Measurements from ENCODE around the gene SLC6A12. TPM values are rescaled to one million over a fixed set of nuclear protein-coding genes. Genes with fewer than 3 reads are reported as not detected.

SLC6A12 gene
- total RNA-seq, 1 donor from 2014 or later = 1.4 TPM

DNA sequence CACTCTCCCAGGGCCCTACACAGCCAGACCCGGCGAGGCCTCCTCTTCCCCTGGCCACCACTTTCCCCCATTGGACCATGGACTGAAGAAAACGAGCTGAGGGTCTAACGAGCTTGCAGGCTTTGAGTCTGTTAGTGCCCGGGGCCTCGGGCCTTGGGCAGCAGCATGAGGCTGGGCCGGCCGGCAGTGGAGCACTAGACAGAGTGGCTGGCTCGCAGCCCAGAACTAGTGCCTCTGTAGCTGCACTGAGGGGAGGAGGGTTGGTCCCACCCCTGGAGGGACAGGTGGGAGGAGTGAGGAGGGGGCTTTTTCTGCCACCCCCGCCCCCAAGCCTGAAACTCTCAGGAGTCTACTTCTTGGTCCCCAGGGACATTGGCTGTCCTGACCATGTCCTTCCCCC is 38.7 kb downstream of the SLC6A12 start:
- intact Hi-C loops (cut with DNase I) = no loop called here
- no peaks in the 10 kb centered on the region for H3K27me3 ChIP-seq
- no peaks in the 10 kb centered on the region for H3K9me3 ChIP-seq
- no peak overlapping the region for H3K4me3 ChIP-seq
- H3K27ac ChIP-seq = no peak overlapping the region
- peaks cover 2 to 5% of the 10 kb centered on the region in 2 donors for H3K4me1 ChIP-seq
- TF ChIP-seq, protein P1, sequence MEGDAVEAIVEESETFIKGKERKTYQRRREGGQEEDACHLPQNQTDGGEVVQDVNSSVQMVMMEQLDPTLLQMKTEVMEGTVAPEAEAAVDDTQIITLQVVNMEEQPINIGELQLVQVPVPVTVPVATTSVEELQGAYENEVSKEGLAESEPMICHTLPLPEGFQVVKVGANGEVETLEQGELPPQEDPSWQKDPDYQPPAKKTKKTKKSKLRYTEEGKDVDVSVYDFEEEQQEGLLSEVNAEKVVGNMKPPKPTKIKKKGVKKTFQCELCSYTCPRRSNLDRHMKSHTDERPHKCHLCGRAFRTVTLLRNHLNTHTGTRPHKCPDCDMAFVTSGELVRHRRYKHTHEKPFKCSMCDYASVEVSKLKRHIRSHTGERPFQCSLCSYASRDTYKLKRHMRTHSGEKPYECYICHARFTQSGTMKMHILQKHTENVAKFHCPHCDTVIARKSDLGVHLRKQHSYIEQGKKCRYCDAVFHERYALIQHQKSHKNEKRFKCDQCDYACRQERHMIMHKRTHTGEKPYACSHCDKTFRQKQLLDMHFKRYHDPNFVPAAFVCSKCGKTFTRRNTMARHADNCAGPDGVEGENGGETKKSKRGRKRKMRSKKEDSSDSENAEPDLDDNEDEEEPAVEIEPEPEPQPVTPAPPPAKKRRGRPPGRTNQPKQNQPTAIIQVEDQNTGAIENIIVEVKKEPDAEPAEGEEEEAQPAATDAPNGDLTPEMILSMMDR (IDR thresholded peaks at IDR 0.05) = no peak
- H3K36me3 ChIP-seq = no peaks in the 10 kb centered on the region
- no peak for DNase-seq (ENCODE audit: low spot score in 2 of 2)

DNA sequence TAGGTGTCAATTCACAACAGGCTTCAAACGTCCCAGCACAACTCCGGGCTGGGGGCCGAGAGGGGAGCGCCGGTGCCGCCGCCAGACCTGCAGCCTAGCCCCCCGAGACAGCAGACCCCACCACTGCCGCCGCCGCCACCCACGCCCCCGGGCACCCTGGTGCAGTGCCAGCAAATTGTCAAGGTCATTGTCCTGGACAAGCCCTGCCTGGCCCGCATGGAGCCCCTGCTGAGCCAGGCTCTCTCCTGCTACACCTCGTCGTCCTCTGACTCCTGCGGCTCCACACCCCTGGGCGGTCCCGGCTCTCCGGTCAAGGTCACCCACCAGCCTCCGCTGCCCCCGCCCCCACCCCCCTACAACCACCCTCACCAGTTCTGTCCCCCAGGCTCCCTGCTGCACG is 39.4 kb downstream of the SLC6A12 start:
- Histone ChIP-seq H3K36me3 (no peaks in the 10 kb centered on the region), H3K9me3 (no peaks in the 10 kb centered on the region), H3K4me3 (no peak overlapping the region), H3K27ac (no peak overlapping the region), H3K4me1 (peaks cover 2 to 5% of the 10 kb centered on the region in 2 donors), H3K27me3 (no peaks in the 10 kb centered on the region)
- intact Hi-C loops (cut with DNase I) = no loop called here
- DNase-seq (ENCODE audit: low spot score in 2 of 2) = no peak
- TF ChIP-seq, protein P1 (IDR thresholded peaks at IDR 0.05) = no peak

DNA sequence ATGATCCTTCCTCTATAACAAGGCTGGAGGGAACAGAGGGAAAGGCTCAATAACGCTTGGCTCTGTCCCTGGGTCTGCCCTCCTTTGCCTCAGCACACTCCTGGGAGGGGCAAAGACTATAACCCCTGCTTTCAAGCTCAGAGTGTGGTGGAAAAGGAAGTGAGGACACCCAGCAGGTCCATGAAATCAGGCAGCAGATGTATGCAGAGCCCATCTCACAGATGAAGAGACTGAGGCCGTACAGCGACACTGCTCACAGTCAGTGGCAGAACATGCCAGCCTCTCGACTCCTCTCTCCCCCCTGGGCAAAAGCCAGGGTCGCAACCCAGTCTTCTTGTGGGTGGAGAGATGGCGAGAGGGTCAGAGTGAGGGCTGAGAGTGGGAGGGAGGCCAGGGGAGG is 39.8 kb downstream of the SLC6A12 start:
- no peaks in the 10 kb centered on the region for H3K27me3 ChIP-seq
- TF ChIP-seq, protein P1 (IDR thresholded peaks at IDR 0.05) = no peak
- no peaks in the 10 kb centered on the region for H3K9me3 ChIP-seq
- no peak for DNase-seq (ENCODE audit: low spot score in 2 of 2)
- no peak overlapping the region for H3K4me3 ChIP-seq
- intact Hi-C loops (cut with DNase I) = no loop called here
- H3K27ac ChIP-seq = no peak overlapping the region
- peaks cover 2 to 5% of the 10 kb centered on the region in 2 donors for H3K4me1 ChIP-seq
- no peaks in the 10 kb centered on the region for H3K36me3 ChIP-seq

DNA sequence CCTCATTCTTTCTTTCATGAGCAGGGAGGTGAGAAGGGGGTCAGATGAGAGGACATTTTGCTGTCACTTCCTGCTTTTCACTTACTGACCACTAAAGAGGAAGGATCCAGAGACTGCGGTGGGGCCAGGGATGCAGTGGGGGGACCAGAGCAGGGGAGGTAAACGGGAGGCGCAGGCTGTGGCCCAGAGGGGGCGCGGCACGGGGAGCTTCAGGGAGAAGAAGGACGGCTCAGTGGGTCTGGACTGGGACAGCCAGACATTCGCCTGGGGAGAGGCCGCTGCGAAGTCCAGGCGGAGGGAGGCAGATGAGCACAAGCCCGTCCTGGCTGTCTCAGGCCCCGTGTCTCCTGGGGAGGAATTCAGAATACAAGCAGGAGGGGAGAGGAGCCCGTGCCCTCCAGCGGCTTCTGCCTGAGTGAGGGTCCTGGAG is 41.2 kb downstream of the SLC6A12 start:
- intact Hi-C loops (cut with DNase I) = no loop called here

DNA sequence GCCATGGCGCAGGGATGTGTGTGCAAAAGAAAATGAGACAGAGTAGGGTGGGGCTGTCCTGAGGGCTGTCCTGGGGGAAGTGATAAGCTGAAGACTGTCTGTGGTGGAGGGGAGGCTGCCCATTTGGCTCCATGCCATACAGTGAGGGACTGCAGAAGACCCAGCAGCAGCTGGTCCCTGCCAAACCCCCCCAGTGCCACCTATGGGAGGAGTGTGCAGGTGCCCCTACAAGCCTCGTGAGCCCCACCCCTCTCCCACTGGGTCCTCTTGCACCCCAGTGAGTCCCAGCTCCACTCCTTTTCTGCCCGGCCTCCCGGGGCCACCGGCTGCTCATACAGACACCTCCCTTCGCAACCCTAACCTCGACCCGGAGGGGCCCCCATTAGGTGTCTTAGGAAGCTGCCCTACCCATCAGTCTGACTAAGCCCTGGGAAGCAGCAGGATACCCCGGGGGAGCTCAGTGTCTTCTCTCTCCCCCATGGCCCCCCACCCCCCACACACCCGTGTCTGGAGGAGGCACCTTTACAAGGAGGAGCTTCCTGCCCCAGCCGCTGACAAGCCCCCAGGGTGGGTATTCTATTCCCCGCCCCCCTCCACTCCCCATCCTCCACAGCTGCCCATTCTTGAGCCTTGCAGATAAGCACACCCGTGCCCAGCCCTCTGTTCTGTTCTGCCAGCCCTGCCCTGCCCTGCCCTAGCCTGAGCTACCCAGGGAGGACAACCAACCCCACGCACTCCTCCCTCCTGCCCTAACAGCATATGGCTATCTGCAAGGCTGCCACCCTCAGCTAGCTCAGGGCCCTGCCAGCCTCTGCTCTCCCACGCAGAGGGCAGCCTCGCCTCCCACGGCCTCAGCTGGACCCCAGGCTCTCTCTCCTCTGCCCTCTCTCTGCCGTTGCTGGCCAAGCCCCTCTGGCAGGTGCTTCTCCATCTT is 41.9 kb downstream of the SLC6A12 start:
- TF ChIP-seq, protein P1 (IDR thresholded peaks at IDR 0.05) = no peak
- Histone ChIP-seq H3K4me3 (no peak overlapping the region), H3K36me3 (no peaks in the 10 kb centered on the region), H3K27ac (no peak overlapping the region), H3K4me1 (peaks cover 0 to 5% of the 10 kb centered on the region in 2 donors), H3K9me3 (no peaks in the 10 kb centered on the region), H3K27me3 (no peaks in the 10 kb centered on the region)
- intact Hi-C loops (cut with DNase I) = no loop called here
- DNase-seq (ENCODE audit: low spot score in 2 of 2) = no peak

More for the DNA sequence above, 41.2 kb downstream of the SLC6A12 start:
- Histone ChIP-seq H3K27ac (no peak overlapping the region), H3K36me3 (no peaks in the 10 kb centered on the region), H3K9me3 (no peaks in the 10 kb centered on the region), H3K27me3 (no peaks in the 10 kb centered on the region), H3K4me1 (peaks cover 2 to 5% of the 10 kb centered on the region in 2 donors), H3K4me3 (no peak overlapping the region)
- TF ChIP-seq, protein P1 (IDR thresholded peaks at IDR 0.05) = no peak
- no peak for DNase-seq (ENCODE audit: low spot score in 2 of 2)

All from ascending aorta (tissue), 2 donors.